CD8-positive, alpha-beta memory T cell (primary cell): Measurements from ENCODE around the gene OLA1. TPM values are rescaled to one million over a fixed set of nuclear protein-coding genes. Genes with fewer than 3 reads are reported as not detected.
A peak's percentile ranks its signal among the peaks of the same experiment; 100 is the strongest.

ENCODE experiments used
- CTCF ChIA-PET: fragments of 350-600 bp; sonication (Branson Sonifier 250); formaldehyde crosslinking; loops from one replicate; lab custom pipeline; 2021; ENCODE audit warnings: antibody characterized with exemption; lab: Charles Lee
- POLR2A ChIA-PET: fragments of 350-600 bp; sonication (Branson Sonifier 250); formaldehyde crosslinking; loops from one replicate; lab custom pipeline; 2021; ENCODE audit warnings: antibody characterized with exemption; lab: Charles Lee
- DNase-seq, 5 donors: peaks; one replicate each; pipeline versions ENCODE4 v3.0.0 to v3.0.0-alpha.2; 2020 to 2022; ENCODE audit warnings: mixed read lengths in 1 of 5
- H3K27ac ChIP-seq: one replicate; pipeline ENCODE4 v1.7.0; 2013; ENCODE audit warnings: low read depth, mild to moderate bottlenecking, low read length, moderate library complexity
- H3K27me3 ChIP-seq: 2 replicates; pipeline ENCODE4 v1.7.0; 2013; ENCODE audit warnings: low read length, mild to moderate bottlenecking; ENCODE audit not compliant: insufficient read depth, poor library complexity, severe bottlenecking
- H3K36me3 ChIP-seq: 2 replicates; pipeline ENCODE4 v1.7.0; 2013; ENCODE audit warnings: mild to moderate bottlenecking, low read length, moderate library complexity; ENCODE audit not compliant: insufficient read depth
- H3K4me1 ChIP-seq: 2 replicates; pipeline ENCODE4 v1.7.0; 2013; ENCODE audit warnings: mild to moderate bottlenecking, low read length, moderate library complexity; ENCODE audit not compliant: insufficient read depth
- H3K4me3 ChIP-seq: 2 replicates; pipeline ENCODE4 v1.7.0; 2013; ENCODE audit warnings: mild to moderate bottlenecking, low read length
- H3K9me3 ChIP-seq: 2 replicates; pipeline ENCODE4 v1.7.0; 2013; ENCODE audit warnings: mild to moderate bottlenecking, low read length
- H3K27ac Mint-ChIP-seq, 8 donors: one replicate each; pipeline ENCODE4 v1.8.0; 2020 to 2021; ENCODE audit warnings: mixed read lengths in 8 of 8, mild to moderate bottlenecking in 6 of 8, inconsistent platforms in 3 of 8, moderate library complexity in 3 of 8
- H3K27me3 Mint-ChIP-seq, 2 donors: one replicate each; pipeline ENCODE4 v1.8.0; 2020 to 2021; ENCODE audit warnings: mixed read lengths in 2 of 2, mild to moderate bottlenecking in 1 of 2, moderate library complexity in 1 of 2
- H3K36me3 Mint-ChIP-seq, 3 donors: one replicate each; pipeline ENCODE4 v1.8.0; 2020 to 2021; ENCODE audit warnings: mixed read lengths in 3 of 3, inconsistent platforms in 1 of 3, mild to moderate bottlenecking in 1 of 3
- H3K4me1 Mint-ChIP-seq, 3 donors: one replicate each; pipeline ENCODE4 v1.8.0; 2020 to 2021; ENCODE audit warnings: mixed read lengths in 3 of 3, inconsistent platforms in 1 of 3, mild to moderate bottlenecking in 1 of 3
- H3K4me3 Mint-ChIP-seq, 7 donors: one replicate each; pipeline ENCODE4 v1.8.0; 2020 to 2021; ENCODE audit warnings: mixed read lengths in 7 of 7, mild to moderate bottlenecking in 6 of 7, moderate library complexity in 4 of 7, inconsistent platforms in 2 of 7
- H3K9me3 Mint-ChIP-seq, 5 donors: one replicate each; pipeline ENCODE4 v1.8.0; 2020 to 2022; ENCODE audit warnings: mixed read lengths in 5 of 5, mild to moderate bottlenecking in 3 of 5, moderate library complexity in 2 of 5, inconsistent platforms in 1 of 5
- polyA plus RNA-seq: library from polyadenylated mRNA; unstranded; fragments of 300-500 nt; fragmentation: Illumina TruSeq; gene quantifications from one replicate; pipeline ENCODE4 v1.2.3, GENCODE V29; 2021
- total RNA-seq, 2 experiments: library from RNA; stranded (reverse); gene quantifications; one replicate each; pipeline ENCODE4 v1.2.3, GENCODE V29; 2021

The OLA1 gene
- total and polyA plus RNA-seq, 3 experiments from 2014 or later = 63.4 to 146 (median 139) TPM

DNA sequence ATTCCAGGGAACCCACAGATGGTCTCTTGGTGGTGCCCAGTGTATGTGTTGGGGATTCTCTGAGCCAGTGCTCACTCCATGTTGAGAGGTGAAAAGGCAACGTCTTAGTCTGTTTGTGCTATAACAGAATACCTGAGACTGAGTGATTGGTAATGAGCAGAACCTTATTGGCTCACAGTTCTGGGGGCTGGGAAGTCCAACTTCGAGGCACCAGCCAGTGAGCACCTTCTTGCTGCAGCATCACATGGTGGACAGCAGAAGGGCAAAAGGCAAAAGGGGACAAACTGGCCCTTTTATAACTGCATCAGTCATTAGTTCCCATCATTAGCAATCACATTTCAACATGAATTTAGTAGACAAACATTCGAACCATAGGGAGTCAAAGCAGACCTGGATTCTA, 202.2 kb downstream of the OLA1 start:
- DNase-seq = no peak
- Histone ChIP-seq H3K36me3 (no peaks in the 10 kb centered on the region), H3K27me3 (no peaks in the 10 kb centered on the region), H3K27ac (no peak overlapping the region), H3K4me1 (no peaks in the 10 kb centered on the region), H3K9me3 (no peaks in the 10 kb centered on the region), H3K4me3 (no peak overlapping the region)
- no peak overlapping the region for H3K4me3 Mint-ChIP-seq
- peaks cover 0 to 4% (median 0%) of the 10 kb centered on the region in 3 donors for H3K36me3 Mint-ChIP-seq
- H3K9me3 Mint-ChIP-seq = peaks cover 0 to 4% (median 1%) of the 10 kb centered on the region in 5 donors
- no peaks in the 10 kb centered on the region for H3K4me1 Mint-ChIP-seq
- POLR2A ChIA-PET = interaction anchor here (0.6 kb wide), 2 partner anchors 66 to 133 kb away, joined by 3 to 4 read pairs; no protein-coding TSS in a partner anchor
- H3K27me3 Mint-ChIP-seq = peaks cover 4 to 16% of the 10 kb centered on the region in 2 donors
- H3K27ac Mint-ChIP-seq = no peak overlapping the region
- CTCF ChIA-PET = no interaction called here

- ChIA-PET CTCF (no interaction called here), POLR2A (no interaction called here)
- Mint-ChIP-seq H3K27ac (no peak overlapping the region), H3K4me1 (peaks cover 6 to 7% (median 6%) of the 10 kb centered on the region in 3 donors), H3K4me3 (no peak overlapping the region), H3K27me3 (peaks cover 1 to 16% of the 10 kb centered on the region in 2 donors), H3K9me3 (peaks cover 0 to 4% (median 1%) of the 10 kb centered on the region in 5 donors), H3K36me3 (peaks cover 0 to 4% (median 0%) of the 10 kb centered on the region in 3 donors)
- Histone ChIP-seq H3K27me3 (no peaks in the 10 kb centered on the region), H3K4me1 (peaks cover 6% of the 10 kb centered on the region), H3K27ac (no peak overlapping the region), H3K36me3 (no peaks in the 10 kb centered on the region), H3K4me3 (no peak overlapping the region), H3K9me3 (no peaks in the 10 kb centered on the region)
- no peak for DNase-seq
Observed at GRCh38 chr2:174044556-174044955, 203.8 kb downstream of the OLA1 start.

DNA sequence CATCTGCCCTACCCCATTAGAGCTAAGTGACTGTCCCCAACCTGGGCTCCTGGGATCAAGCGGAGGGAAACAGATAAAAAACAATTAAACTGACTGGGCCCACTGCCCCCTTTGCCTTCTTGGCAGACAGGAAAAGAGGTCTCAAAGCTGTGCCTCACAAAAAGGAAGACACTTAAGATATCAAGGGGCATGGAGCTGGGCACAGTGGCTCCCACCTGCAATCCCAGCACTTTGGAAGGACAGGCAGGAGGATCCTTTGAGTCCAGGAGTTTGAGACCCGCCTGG, 208.0 kb downstream of the OLA1 start:
- Histone ChIP-seq H3K36me3 (no peaks in the 10 kb centered on the region), H3K4me1 (peaks cover 9% of the 10 kb centered on the region), H3K9me3 (no peaks in the 10 kb centered on the region), H3K27me3 (no peaks in the 10 kb centered on the region), H3K27ac (no peak overlapping the region), H3K4me3 (no peak overlapping the region)
- ChIA-PET CTCF (interaction anchor here (0.7 to 1.5 kb wide), 5 partner anchors 10 to 638 kb away, joined by 3 to 6 read pairs (median 5); no protein-coding TSS in a partner anchor), POLR2A (no interaction called here)
- peak in 1 of 5 donors; percentile 2 for DNase-seq
- H3K4me3 Mint-ChIP-seq = no peak overlapping the region
- H3K36me3 Mint-ChIP-seq = peaks cover 0 to 4% (median 0%) of the 10 kb centered on the region in 3 donors
- peaks cover 8 to 11% (median 10%) of the 10 kb centered on the region in 3 donors for H3K4me1 Mint-ChIP-seq
- H3K27me3 Mint-ChIP-seq = peaks cover 6 to 20% of the 10 kb centered on the region in 2 donors
- H3K9me3 Mint-ChIP-seq = no peaks in the 10 kb centered on the region
- H3K27ac Mint-ChIP-seq = peak overlapping the region in 1 of 8 donors; percentile 97

DNA sequence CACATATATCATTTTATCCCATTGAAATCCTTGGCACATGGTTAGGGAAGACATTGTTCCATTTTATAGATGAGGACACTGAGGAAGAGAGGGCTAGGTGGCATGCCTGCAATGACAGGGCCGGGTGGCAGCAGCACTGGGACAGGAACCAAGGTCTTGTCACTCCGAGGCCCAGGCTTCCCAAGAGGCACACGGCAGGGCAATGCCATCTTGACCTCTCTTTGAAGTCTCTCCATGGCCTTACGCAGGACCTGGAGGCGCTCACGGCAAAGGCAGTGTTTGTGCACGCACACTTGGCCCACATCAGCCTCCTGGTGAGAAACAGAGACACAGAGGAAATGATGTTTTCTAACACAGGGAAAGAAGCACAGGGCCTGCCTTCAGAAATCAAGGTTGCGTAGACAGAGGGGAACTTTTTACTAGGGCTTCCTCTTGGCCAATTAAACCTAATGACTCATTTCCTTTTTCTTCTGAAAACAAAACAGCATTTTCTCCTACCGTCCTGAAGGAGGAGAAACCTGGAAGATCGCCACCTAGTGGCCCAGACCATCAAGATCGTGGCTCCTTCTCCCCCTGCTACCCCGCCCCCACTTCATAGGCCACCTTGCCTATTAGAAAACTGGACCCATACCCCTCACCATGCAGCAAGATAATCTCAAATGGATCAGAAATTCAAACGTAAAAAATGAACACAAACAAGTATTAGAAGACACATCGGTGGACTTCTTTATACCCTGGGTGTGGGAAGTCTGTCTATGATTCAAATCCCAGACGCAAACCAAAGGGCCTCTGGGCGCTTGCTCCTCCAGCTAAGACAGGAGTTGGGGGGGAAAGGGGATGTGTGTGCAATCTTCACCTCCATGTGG, 208.5 kb downstream of the OLA1 start:
- peak overlapping the region; percentile 2 to 74 (median 64) for H3K4me3 Mint-ChIP-seq
- peaks cover 0 to under 1% (median 0%) of the 10 kb centered on the region in 3 donors for H3K36me3 Mint-ChIP-seq
- ChIA-PET CTCF (interaction anchor here (0.7 to 1.5 kb wide), 5 partner anchors 11 to 637 kb away, joined by 3 to 6 read pairs (median 5); no protein-coding TSS in a partner anchor), POLR2A (no interaction called here)
- Histone ChIP-seq H3K27ac (peak overlapping the region; percentile 9), H3K9me3 (no peaks in the 10 kb centered on the region), H3K4me1 (peaks cover 9% of the 10 kb centered on the region), H3K27me3 (no peaks in the 10 kb centered on the region), H3K36me3 (no peaks in the 10 kb centered on the region), H3K4me3 (peak overlapping the region; percentile 46)
- DNase-seq = peak; percentile 55 to 87 (median 77)
- H3K27me3 Mint-ChIP-seq = peaks cover 6 to 25% of the 10 kb centered on the region in 2 donors
- H3K27ac Mint-ChIP-seq = peak overlapping the region; percentile 66 to 97 (median 91)
- peaks cover 8 to 11% (median 10%) of the 10 kb centered on the region in 3 donors for H3K4me1 Mint-ChIP-seq
- H3K9me3 Mint-ChIP-seq = no peaks in the 10 kb centered on the region

GRCh38 chr2:174038462-174038861, 209.9 kb downstream of the OLA1 start:
- Mint-ChIP-seq H3K9me3 (no peaks in the 10 kb centered on the region), H3K27me3 (peaks cover 8 to 25% of the 10 kb centered on the region in 2 donors), H3K36me3 (no peaks in the 10 kb centered on the region), H3K4me3 (no peak overlapping the region), H3K27ac (peak overlapping the region in 3 of 8 donors; percentile 7 to 76 (median 12)), H3K4me1 (peaks cover 8 to 11% (median 10%) of the 10 kb centered on the region in 3 donors)
- no peak overlapping the region for H3K27ac ChIP-seq
- no peaks in the 10 kb centered on the region for H3K27me3 ChIP-seq
- DNase-seq = no peak
- H3K4me1 ChIP-seq = peaks cover 9% of the 10 kb centered on the region
- no peak overlapping the region for H3K4me3 ChIP-seq
- no peaks in the 10 kb centered on the region for H3K9me3 ChIP-seq
- CTCF ChIA-PET = interaction anchor here (1.1 to 1.2 kb wide), 2 partner anchors 26 to 76 kb away, joined by 4 read pairs; no protein-coding TSS in a partner anchor
- POLR2A ChIA-PET = no interaction called here
- no peaks in the 10 kb centered on the region for H3K36me3 ChIP-seq

DNA sequence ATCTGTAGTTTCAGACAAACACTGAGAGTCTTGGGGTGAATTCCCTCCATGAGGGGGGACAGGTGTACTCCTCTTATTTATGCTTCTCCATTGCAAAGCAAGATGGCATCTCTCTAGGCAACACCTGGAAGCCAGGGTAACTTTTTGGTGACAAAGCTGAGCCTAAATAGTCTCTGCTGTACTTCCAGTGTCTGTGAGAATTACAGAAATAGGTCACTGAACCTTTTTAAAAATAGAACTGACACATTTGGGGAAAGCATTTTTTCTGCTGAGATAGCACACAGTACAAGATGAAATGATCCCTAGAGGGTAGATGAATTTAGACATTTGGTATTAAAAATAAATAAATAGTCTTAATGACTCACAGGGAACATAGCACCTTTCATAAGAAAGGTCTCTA, 211.5 kb downstream of the OLA1 start:
- H3K9me3 ChIP-seq = no peaks in the 10 kb centered on the region
- H3K4me3 ChIP-seq = no peak overlapping the region
- Mint-ChIP-seq H3K4me1 (peaks cover 8 to 11% (median 10%) of the 10 kb centered on the region in 3 donors), H3K27ac (no peak overlapping the region), H3K36me3 (no peaks in the 10 kb centered on the region), H3K9me3 (no peaks in the 10 kb centered on the region), H3K27me3 (peaks cover 8 to 21% of the 10 kb centered on the region in 2 donors), H3K4me3 (no peak overlapping the region)
- ChIA-PET CTCF (interaction anchor here (1.4 kb wide), 1 partner anchor 25 kb away, joined by 4 read pairs; no protein-coding TSS in a partner anchor), POLR2A (interaction anchor here (0.9 kb wide), 1 partner anchor 71 kb away, joined by 3 read pairs; no protein-coding TSS in a partner anchor)
- no peak for DNase-seq
- peaks cover 9% of the 10 kb centered on the region for H3K4me1 ChIP-seq
- no peaks in the 10 kb centered on the region for H3K27me3 ChIP-seq
- no peak overlapping the region for H3K27ac ChIP-seq
- no peaks in the 10 kb centered on the region for H3K36me3 ChIP-seq

DNA sequence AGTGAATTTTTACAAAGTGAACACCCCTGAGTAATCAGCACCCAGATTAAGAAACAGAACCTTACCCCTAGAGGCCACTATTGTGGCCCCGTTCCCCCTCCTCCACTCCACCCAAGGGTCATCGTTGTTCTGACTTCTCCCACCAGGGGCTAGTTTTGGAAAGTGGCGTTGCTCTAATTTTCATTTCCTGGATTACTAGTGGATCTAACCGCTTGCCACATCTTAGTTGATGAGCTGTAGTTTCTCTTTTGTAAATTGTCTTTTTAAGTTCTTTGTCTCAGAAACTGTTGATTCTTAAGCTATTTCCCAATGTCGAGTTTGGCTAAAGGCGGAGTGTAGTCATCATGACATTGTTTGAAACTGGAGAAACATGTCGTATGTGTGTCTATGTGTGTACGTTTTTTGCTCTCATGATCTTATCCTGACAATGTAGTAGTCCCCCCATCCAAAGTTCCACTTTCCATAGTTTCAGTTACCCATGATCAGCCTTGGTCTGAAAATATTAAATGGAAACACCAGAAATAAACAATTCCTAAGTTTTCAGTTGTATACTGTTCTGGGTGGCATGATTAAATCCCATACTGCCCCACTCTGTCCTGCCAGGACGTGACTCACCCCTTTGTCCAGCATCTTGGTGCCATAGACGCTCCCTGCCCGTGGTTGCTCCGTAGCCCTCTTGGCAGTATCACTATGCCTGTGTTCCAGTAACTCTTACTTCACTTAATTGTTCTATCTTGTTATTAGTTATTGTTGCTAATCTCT, 212.2 kb downstream of the OLA1 start:
- Mint-ChIP-seq H3K27ac (no peak overlapping the region), H3K4me1 (peaks cover 8 to 11% (median 10%) of the 10 kb centered on the region in 3 donors), H3K36me3 (no peaks in the 10 kb centered on the region), H3K27me3 (peaks cover 8 to 18% of the 10 kb centered on the region in 2 donors), H3K9me3 (no peaks in the 10 kb centered on the region), H3K4me3 (no peak overlapping the region)
- ChIA-PET CTCF (interaction anchor here (1.4 kb wide), 1 partner anchor 24 kb away, joined by 4 read pairs; no protein-coding TSS in a partner anchor), POLR2A (no interaction called here)
- H3K36me3 ChIP-seq = no peaks in the 10 kb centered on the region
- H3K27me3 ChIP-seq = no peaks in the 10 kb centered on the region
- DNase-seq = no peak
- no peaks in the 10 kb centered on the region for H3K9me3 ChIP-seq
- H3K4me1 ChIP-seq = peaks cover 9% of the 10 kb centered on the region
- no peak overlapping the region for H3K4me3 ChIP-seq
- H3K27ac ChIP-seq = no peak overlapping the region
